ENCODE measurements around the gene NANOS3. TPM values are rescaled to one million over a fixed set of nuclear protein-coding genes. Genes with fewer than 3 reads are reported as not detected.

The NANOS3 gene
- total and polyA plus RNA-seq, 10 of the 15 experiments (the other 5 are each of a cell fraction or from before 2014, with no cell fraction given) = 0.31 to 1.7 (median 0.81) TPM

GRCh38 chr19:13888281-13888680 is 11.3 kb downstream of the NANOS3 start (continued):
- TF ChIP-seq SIX5 (IDR thresholded peaks at IDR 0.05; ENCODE audit: low read depth, low read length, severe bottlenecking) (no peak), BMI1 (IDR thresholded peaks at IDR 0.05; ENCODE audit: borderline replicate concordance) (no peak), BCLAF1 (IDR thresholded peaks at IDR 0.05) (no peak), CUX1 (IDR thresholded peaks at IDR 0.05; ENCODE audit: insufficient replicate concordance, low read depth, low read length) (no peak), E2F8 (IDR thresholded peaks at IDR 0.05; ENCODE audit: low read depth, partially characterized antibody) (no peak), BCL11A (IDR thresholded peaks at IDR 0.05; ENCODE audit: low read depth, low read length) (no peak), POLR2A (IDR thresholded peaks at IDR 0.05; ENCODE audit: low read depth, low read length) (no peak), RAD21 (IDR thresholded peaks at IDR 0.05; ENCODE audit: insufficient read depth, low read depth, low read length) (no peak), NFXL1 (IDR thresholded peaks at IDR 0.05; ENCODE audit: borderline replicate concordance) (no peak), RFX5 (IDR thresholded peaks at IDR 0.05; ENCODE audit: low read depth, low read length) (no peak), WRNIP1 (IDR thresholded peaks at IDR 0.05; ENCODE audit: borderline replicate concordance, low read depth, low read length) (no peak)
